Measurements from ENCODE around the gene TP63. TPM values are rescaled to one million over a fixed set of nuclear protein-coding genes. Genes with fewer than 3 reads are reported as not detected.
A peak's percentile ranks its signal among the peaks of the same experiment; 100 is the strongest.

Gene TP63
- total and polyA plus RNA-seq, 5 experiments from 2014 or later: not detected

- no peak for ATAC-seq
- Mint-ChIP-seq H3K4me3 (no peak overlapping the region), H3K4me1 (peaks cover 0 to 1% (median 0%) of the 10 kb centered on the region in 4 donors), H3K9me3 (peaks cover 0 to 2% (median 0%) of the 10 kb centered on the region in 9 donors), H3K27me3 (peaks cover 0 to 5% (median 0%) of the 10 kb centered on the region in 5 donors), H3K36me3 (no peaks in the 10 kb centered on the region), H3K27ac (no peak overlapping the region)
- no peak for DNase-seq
- POLR2A ChIA-PET: no interaction called here
Measured at GRCh38 chr3:189827108-189827507, 195.9 kb downstream of the TP63 start.

GRCh38 chr3:189830401-189830800 lies 199.2 kb downstream of the TP63 start:
- H3K4me1 Mint-ChIP-seq: peaks cover 0 to 1% (median 0%) of the 10 kb centered on the region in 4 donors
- no peak for DNase-seq
- H3K4me3 Mint-ChIP-seq: no peak overlapping the region
- POLR2A ChIA-PET: no interaction called here
- H3K36me3 Mint-ChIP-seq: no peaks in the 10 kb centered on the region
- ATAC-seq: no peak
- peaks cover 0 to 2% (median 0%) of the 10 kb centered on the region in 9 donors for H3K9me3 Mint-ChIP-seq
- no peak overlapping the region for H3K27ac Mint-ChIP-seq
- peaks cover 0 to 2% (median 0%) of the 10 kb centered on the region in 5 donors for H3K27me3 Mint-ChIP-seq

DNA sequence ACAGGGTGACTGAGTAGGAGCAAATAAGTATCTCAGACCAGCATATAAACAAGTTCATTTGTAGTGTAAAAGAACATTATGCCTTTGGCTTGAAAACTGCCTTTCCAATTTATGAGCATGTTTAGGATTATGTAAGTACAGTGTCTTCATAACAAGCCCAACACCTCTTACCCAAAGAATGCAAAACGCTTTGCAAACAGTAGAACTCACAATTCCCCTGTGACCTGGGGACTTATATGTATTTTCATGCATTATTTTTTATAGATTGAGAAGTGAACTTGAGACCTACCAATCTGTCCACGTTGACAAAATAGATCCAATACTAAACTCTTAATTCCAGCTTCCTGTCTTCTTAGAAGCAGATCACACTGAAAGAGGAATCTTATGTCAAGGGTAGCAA lies 202.1 kb downstream of the TP63 start:
- DNase-seq (no peak), ATAC-seq (no peak)
- no peaks in the 10 kb centered on the region for H3K36me3 Mint-ChIP-seq
- H3K4me1 Mint-ChIP-seq: peaks cover 0 to 2% (median 0%) of the 10 kb centered on the region in 4 donors
- H3K27me3 Mint-ChIP-seq: peaks cover 0 to 4% (median 0%) of the 10 kb centered on the region in 5 donors
- H3K4me3 Mint-ChIP-seq: no peak overlapping the region
- peaks cover 0 to 2% (median 0%) of the 10 kb centered on the region in 9 donors for H3K9me3 Mint-ChIP-seq
- POLR2A ChIA-PET: no interaction called here
- no peak overlapping the region for H3K27ac Mint-ChIP-seq

- Mint-ChIP-seq H3K27me3 (peaks cover 0 to 4% (median 0%) of the 10 kb centered on the region in 5 donors), H3K27ac (no peak overlapping the region), H3K9me3 (peaks cover 0 to 2% (median 0%) of the 10 kb centered on the region in 9 donors), H3K4me1 (peaks cover 0 to 2% (median 0%) of the 10 kb centered on the region in 4 donors), H3K36me3 (no peaks in the 10 kb centered on the region), H3K4me3 (no peak overlapping the region)
- POLR2A ChIA-PET: no interaction called here
- ATAC-seq (no peak), DNase-seq (no peak)
Measured at GRCh38 chr3:189833996-189834395, 202.8 kb downstream of the TP63 start.

GRCh38 chr3:189834462-189834861 lies 203.3 kb downstream of the TP63 start:
- Mint-ChIP-seq H3K36me3 (no peaks in the 10 kb centered on the region), H3K27me3 (peaks cover 0 to 4% (median 0%) of the 10 kb centered on the region in 5 donors), H3K9me3 (peaks cover 0 to 2% (median 0%) of the 10 kb centered on the region in 9 donors), H3K27ac (no peak overlapping the region), H3K4me1 (peaks cover 0 to 2% (median 0%) of the 10 kb centered on the region in 4 donors), H3K4me3 (no peak overlapping the region)
- no peak for ATAC-seq
- DNase-seq: no peak
- POLR2A ChIA-PET: no interaction called here

- Mint-ChIP-seq H3K27ac (no peak overlapping the region), H3K9me3 (no peaks in the 10 kb centered on the region), H3K4me3 (no peak overlapping the region), H3K36me3 (no peaks in the 10 kb centered on the region), H3K4me1 (peaks cover 0 to 2% (median 0%) of the 10 kb centered on the region in 4 donors), H3K27me3 (peaks cover 0 to 4% (median 1%) of the 10 kb centered on the region in 5 donors)
- POLR2A ChIA-PET: no interaction called here
- DNase-seq (no peak), ATAC-seq (no peak)
Measured at GRCh38 chr3:189836795-189837194, 205.6 kb downstream of the TP63 start.

- Mint-ChIP-seq H3K4me3 (no peak overlapping the region), H3K36me3 (no peaks in the 10 kb centered on the region), H3K9me3 (no peaks in the 10 kb centered on the region), H3K27me3 (peaks cover 0 to 4% (median 1%) of the 10 kb centered on the region in 5 donors), H3K27ac (no peak overlapping the region), H3K4me1 (peaks cover 0 to 2% (median 0%) of the 10 kb centered on the region in 4 donors)
- no peak for DNase-seq
- ATAC-seq: no peak
- POLR2A ChIA-PET: no interaction called here
Measured at GRCh38 chr3:189838291-189838690, 207.1 kb downstream of the TP63 start.

DNA sequence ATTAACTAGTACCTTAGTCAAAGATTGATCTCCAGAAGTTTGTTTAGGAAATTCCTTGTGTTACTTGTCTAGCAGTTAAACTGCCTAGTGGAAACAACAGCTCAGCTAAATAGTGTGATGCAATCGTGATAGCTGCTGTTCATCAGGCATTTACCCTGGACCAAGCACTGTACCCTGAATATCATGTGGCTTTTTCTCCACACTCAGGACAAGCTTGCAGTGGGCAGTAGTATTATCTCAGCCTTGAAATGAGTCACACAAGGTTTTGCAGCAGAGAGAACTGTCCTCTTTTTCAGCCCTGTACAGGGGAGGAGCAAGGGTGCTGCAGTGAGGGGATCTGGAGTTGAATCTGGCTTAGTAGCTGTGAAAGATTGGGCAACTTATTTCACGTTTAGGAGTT lies 208.4 kb downstream of the TP63 start:
- POLR2A ChIA-PET: no interaction called here
- no peak overlapping the region for H3K4me3 Mint-ChIP-seq
- no peak overlapping the region for H3K27ac Mint-ChIP-seq
- peaks cover 0 to 2% (median 0%) of the 10 kb centered on the region in 4 donors for H3K4me1 Mint-ChIP-seq
- H3K27me3 Mint-ChIP-seq: peaks cover 0 to 4% (median 1%) of the 10 kb centered on the region in 5 donors
- ATAC-seq: no peak
- H3K36me3 Mint-ChIP-seq: no peaks in the 10 kb centered on the region
- H3K9me3 Mint-ChIP-seq: no peaks in the 10 kb centered on the region
- no peak for DNase-seq

DNA sequence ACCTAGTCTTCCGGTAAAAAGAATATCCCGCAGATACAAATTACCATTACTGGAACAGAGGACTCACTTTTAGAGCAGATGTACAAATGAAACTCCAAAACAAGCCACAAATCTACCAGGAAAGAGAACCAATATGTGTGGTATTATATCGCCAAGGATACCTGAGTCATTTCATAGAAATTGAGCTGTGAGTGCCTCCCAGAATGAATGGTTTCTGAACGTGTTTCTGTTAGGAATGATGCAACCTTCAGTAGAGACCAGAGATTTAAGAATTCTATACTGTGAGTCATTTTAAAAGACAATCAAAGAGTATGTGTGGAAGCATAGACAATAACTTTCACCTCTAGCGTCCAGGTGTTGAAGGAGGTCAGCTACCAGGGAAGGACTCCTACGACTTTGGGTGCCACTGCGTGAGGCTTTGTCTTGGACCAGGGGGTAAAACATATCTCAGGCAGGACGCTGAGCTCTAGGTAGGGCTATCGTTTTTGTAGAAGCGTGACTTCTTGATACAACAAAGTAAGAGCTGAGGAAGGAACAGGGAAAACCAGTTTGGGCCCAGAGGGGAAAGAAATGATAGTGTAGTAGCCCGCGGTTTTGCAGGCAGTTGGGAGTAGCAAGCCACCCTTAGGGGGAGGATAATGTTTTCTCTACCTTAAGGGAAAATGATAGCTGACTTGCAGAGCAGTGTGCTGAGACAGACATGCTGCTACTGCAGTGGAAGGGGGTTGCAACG lies 210.4 kb downstream of the TP63 start:
- no peaks in the 10 kb centered on the region for H3K9me3 Mint-ChIP-seq
- no peak overlapping the region for H3K4me3 Mint-ChIP-seq
- H3K36me3 Mint-ChIP-seq: no peaks in the 10 kb centered on the region
- no peak for DNase-seq
- POLR2A ChIA-PET: no interaction called here
- H3K27ac Mint-ChIP-seq: no peak overlapping the region
- H3K27me3 Mint-ChIP-seq: peaks cover 0 to 3% (median 1%) of the 10 kb centered on the region in 5 donors
- H3K4me1 Mint-ChIP-seq: peaks cover 0 to 2% (median 0%) of the 10 kb centered on the region in 4 donors
- ATAC-seq: no peak

- no peaks in the 10 kb centered on the region for H3K4me1 Mint-ChIP-seq
- H3K36me3 Mint-ChIP-seq: no peaks in the 10 kb centered on the region
- H3K4me3 Mint-ChIP-seq: no peak overlapping the region
- POLR2A ChIA-PET: no interaction called here
- DNase-seq (no peak), ATAC-seq (no peak)
- no peak overlapping the region for H3K27ac Mint-ChIP-seq
- peaks cover 0 to 3% (median 0%) of the 10 kb centered on the region in 5 donors for H3K27me3 Mint-ChIP-seq
- H3K9me3 Mint-ChIP-seq: no peaks in the 10 kb centered on the region
Measured at GRCh38 chr3:189842681-189843602, 211.8 kb downstream of the TP63 start.

DNA sequence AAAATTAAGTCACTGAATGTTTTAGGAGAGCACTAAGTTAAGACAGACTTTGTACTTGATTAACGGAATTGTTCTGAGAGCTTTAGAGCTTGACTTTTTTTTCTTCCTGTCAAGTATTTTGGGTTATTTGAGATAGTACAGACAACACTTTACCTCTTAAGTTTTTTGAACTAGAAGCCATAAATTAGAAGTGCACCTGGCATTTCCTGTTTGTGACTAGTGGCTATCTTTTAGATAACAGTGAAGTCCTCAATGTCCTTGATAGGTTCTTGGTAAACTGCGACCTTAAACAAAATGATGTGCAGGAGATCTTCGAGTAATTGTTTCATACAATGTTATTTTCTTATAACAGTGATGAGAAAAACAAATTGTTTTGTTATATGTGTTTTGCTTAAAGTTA lies 213.9 kb downstream of the TP63 start:
- POLR2A ChIA-PET: no interaction called here
- H3K27me3 Mint-ChIP-seq: peaks cover 0 to 6% (median 0%) of the 10 kb centered on the region in 5 donors
- H3K4me3 Mint-ChIP-seq: no peak overlapping the region
- no peak overlapping the region for H3K27ac Mint-ChIP-seq
- H3K4me1 Mint-ChIP-seq: no peaks in the 10 kb centered on the region
- DNase-seq: no peak
- no peak for ATAC-seq
- H3K36me3 Mint-ChIP-seq: no peaks in the 10 kb centered on the region
- H3K9me3 Mint-ChIP-seq: no peaks in the 10 kb centered on the region

GRCh38 chr3:189848395-189849040 lies 217.3 kb downstream of the TP63 start:
- H3K27ac Mint-ChIP-seq: peak overlapping the region in 1 of 10 donors; percentile 63
- no peaks in the 10 kb centered on the region for H3K36me3 Mint-ChIP-seq
- ATAC-seq: no peak
- no peaks in the 10 kb centered on the region for H3K4me1 Mint-ChIP-seq
- no peak for DNase-seq
- H3K4me3 Mint-ChIP-seq: no peak overlapping the region
- H3K27me3 Mint-ChIP-seq: peaks cover 0 to 3% (median 0%) of the 10 kb centered on the region in 5 donors
- peaks cover 0 to 4% (median 0%) of the 10 kb centered on the region in 9 donors for H3K9me3 Mint-ChIP-seq
- POLR2A ChIA-PET: no interaction called here

Measured in naive thymus-derived CD8-positive, alpha-beta T cell (primary cell).